ENCODE measurements around the gene IGSF9B.

Gene IGSF9B

DNA sequence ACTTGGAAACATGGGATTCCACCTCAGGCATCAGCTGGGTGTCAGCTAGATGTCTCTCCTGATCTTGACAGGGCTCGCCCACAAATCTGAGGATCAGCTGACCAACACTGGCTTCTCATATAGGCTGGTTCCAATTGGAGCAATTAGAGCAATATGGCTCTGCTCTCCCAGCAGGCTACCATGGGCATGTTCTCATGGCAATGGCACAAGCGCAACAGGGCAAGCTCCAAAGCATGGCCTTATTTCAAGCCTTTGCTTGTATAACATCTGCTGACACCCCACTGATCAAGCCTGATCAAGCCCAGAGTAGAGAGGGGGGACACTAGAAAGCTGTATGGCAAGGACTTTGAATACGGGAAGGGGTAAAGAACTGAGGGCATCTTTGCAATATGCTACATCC lies 70.7 kb downstream of the IGSF9B start:
- H3K27me3 ChIP-seq (ENCODE audit: control insufficient read depth in 3 of 3, insufficient read depth in 3 of 3, low read depth in 1 of 3, low read length in 3 of 3), result peaks cover 0 to 4% (median 0%) of the 10 kb centered on the region in 3 experiments

DNA sequence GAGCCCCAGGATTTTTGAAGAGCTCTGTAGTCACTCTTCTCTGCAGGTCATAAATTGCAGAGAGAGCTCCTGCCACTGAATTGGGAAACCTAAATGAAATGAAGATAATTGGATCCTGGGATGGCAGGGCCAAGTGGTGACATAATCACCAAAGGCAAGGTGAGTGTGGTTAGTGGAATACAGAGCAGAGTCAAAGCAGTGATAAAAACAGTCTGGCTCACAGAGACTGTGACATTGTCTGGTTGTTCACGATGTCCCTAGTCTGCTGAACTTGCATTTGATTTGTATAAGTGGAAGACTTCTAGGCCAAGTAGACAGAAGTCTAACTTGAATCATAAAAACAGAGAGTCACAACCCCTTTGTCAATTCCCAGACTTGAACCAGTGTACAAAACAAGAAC lies 84.6 kb downstream of the IGSF9B start:
- Histone ChIP-seq H3K14ac (ENCODE audit: low read length) (no peak overlapping the region), H3K9me3 (replicated peaks in 1 of 2; ENCODE audit: control insufficient read depth in 2 of 2, insufficient read depth in 1 of 2, low read depth in 1 of 2, low read length in 2 of 2) (no peaks in the 10 kb centered on the region)

More for the DNA sequence above, 70.7 kb downstream of the IGSF9B start:
- no peak overlapping the region for H3K27ac ChIP-seq (replicated peaks; ENCODE audit: low read length)
- no peaks in the 10 kb centered on the region for H3K9me3 ChIP-seq (replicated peaks in 1 of 2; ENCODE audit: control insufficient read depth in 2 of 2, insufficient read depth in 1 of 2, low read depth in 1 of 2, low read length in 2 of 2)
- H2BK5ac ChIP-seq (ENCODE audit: low read length), result no peak overlapping the region
- no peak overlapping the region for H3K23ac ChIP-seq (ENCODE audit: low read depth, low read length, poor library complexity)
- no peak overlapping the region for H2BK15ac ChIP-seq (ENCODE audit: low read length)
- WGBS, 2 donors (ENCODE audit: extremely low coverage in 2 of 2, insufficient read length in 2 of 2, insufficient replicate concordance in 1 of 2), result no CpG with 5 or more reads among the region's 3 CpGs
- no peak overlapping the region for H3K14ac ChIP-seq (ENCODE audit: low read length)
- H3K4me3 ChIP-seq (ENCODE audit: low read length in 2 of 2), result peak overlapping the region in 1 of 2 donors; percentile 30
- H3K4ac ChIP-seq (ENCODE audit: low read length), result no peak overlapping the region
- no peak overlapping the region for H4K8ac ChIP-seq (ENCODE audit: low read depth, low read length)
- no peak overlapping the region for H3K9ac ChIP-seq (ENCODE audit: low read depth, low read length, poor library complexity)
- H3K4me1 ChIP-seq (ENCODE audit: control insufficient read depth in 2 of 2, insufficient read depth in 1 of 2, low read depth in 1 of 2, low read length in 2 of 2), result no peaks in the 10 kb centered on the region
- DNase-seq (ENCODE audit: low spot score), result no peak
- no peak overlapping the region for H2AFZ ChIP-seq (ENCODE audit: low read length)
- no peaks in the 10 kb centered on the region for H3K79me1 ChIP-seq (ENCODE audit: low read depth, low read length)
- H4K91ac ChIP-seq (ENCODE audit: low read depth, low read length, poor library complexity), result no peak overlapping the region
- H3K36me3 ChIP-seq (replicated peaks in 1 of 2; ENCODE audit: control insufficient read depth in 2 of 2, insufficient read depth in 2 of 2, low read length in 2 of 2), result no peaks in the 10 kb centered on the region
- no peak overlapping the region for H2BK120ac ChIP-seq (ENCODE audit: low read depth, low read length)
- no peak overlapping the region for H2AK5ac ChIP-seq (ENCODE audit: low read depth, low read length)
- H3K4me2 ChIP-seq (ENCODE audit: insufficient read depth, low read length, poor library complexity, severe bottlenecking), result no peak overlapping the region
- no peak overlapping the region for H2BK12ac ChIP-seq (ENCODE audit: low read length)
- H3K18ac ChIP-seq (ENCODE audit: low read length), result no peak overlapping the region

DNA sequence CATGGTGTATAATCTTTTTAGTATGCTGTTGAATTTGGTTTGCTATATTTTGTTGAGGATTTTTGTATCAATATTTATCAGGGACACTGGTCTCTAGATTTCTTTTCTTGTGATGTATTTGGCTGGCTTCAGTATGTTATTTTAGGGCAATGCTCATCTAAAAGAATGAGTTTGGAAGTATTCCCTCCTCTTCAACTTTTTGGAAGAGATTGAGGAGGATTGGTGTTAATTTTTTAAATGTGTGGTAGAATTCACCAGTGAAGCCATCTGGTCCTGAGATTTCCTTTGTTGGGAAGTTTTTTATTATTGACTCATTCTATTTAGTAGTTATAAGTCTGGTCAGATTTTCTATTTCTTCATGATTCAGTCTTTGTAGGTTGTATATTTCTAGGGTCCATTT lies 89.3 kb downstream of the IGSF9B start:
- Histone ChIP-seq H3K9me3 (replicated peaks in 1 of 2; ENCODE audit: control insufficient read depth in 2 of 2, insufficient read depth in 1 of 2, low read depth in 1 of 2, low read length in 2 of 2) (peaks cover 0 to 2% of the 10 kb centered on the region in 2 donors), H2BK15ac (ENCODE audit: low read length) (no peak overlapping the region), H2BK12ac (ENCODE audit: low read length) (no peak overlapping the region), H4K8ac (ENCODE audit: low read depth, low read length) (no peak overlapping the region), H3K9ac (ENCODE audit: low read depth, low read length, poor library complexity) (no peak overlapping the region), H3K18ac (ENCODE audit: low read length) (no peak overlapping the region), H3K4me3 (ENCODE audit: low read length in 2 of 2) (no peak overlapping the region), H3K14ac (ENCODE audit: low read length) (no peak overlapping the region), H3K27ac (replicated peaks; ENCODE audit: low read length) (no peak overlapping the region), H2BK120ac (ENCODE audit: low read depth, low read length) (no peak overlapping the region), H2BK5ac (ENCODE audit: low read length) (no peak overlapping the region), H3K36me3 (replicated peaks in 1 of 2; ENCODE audit: control insufficient read depth in 2 of 2, insufficient read depth in 2 of 2, low read length in 2 of 2) (no peaks in the 10 kb centered on the region), H3K4me2 (ENCODE audit: insufficient read depth, low read length, poor library complexity, severe bottlenecking) (no peak overlapping the region), H3K23ac (ENCODE audit: low read depth, low read length, poor library complexity) (no peak overlapping the region), H3K79me1 (ENCODE audit: low read depth, low read length) (no peaks in the 10 kb centered on the region), H2AK5ac (ENCODE audit: low read depth, low read length) (no peak overlapping the region), H3K27me3 (ENCODE audit: control insufficient read depth in 3 of 3, insufficient read depth in 3 of 3, low read depth in 1 of 3, low read length in 3 of 3) (no peaks in the 10 kb centered on the region), H2AFZ (ENCODE audit: low read length) (no peak overlapping the region), H4K91ac (ENCODE audit: low read depth, low read length, poor library complexity) (no peak overlapping the region), H3K4me1 (ENCODE audit: control insufficient read depth in 2 of 2, insufficient read depth in 1 of 2, low read depth in 1 of 2, low read length in 2 of 2) (no peaks in the 10 kb centered on the region), H3K4ac (ENCODE audit: low read length) (no peak overlapping the region)
- no peak for DNase-seq (ENCODE audit: low spot score)

More for the DNA sequence above, 84.6 kb downstream of the IGSF9B start:
- no CpG with 5 or more reads among the region's 1 CpG for WGBS, 2 donors (ENCODE audit: extremely low coverage in 2 of 2, insufficient read length in 2 of 2, insufficient replicate concordance in 1 of 2)
- no peak overlapping the region for H2BK5ac ChIP-seq (ENCODE audit: low read length)
- H4K8ac ChIP-seq (ENCODE audit: low read depth, low read length), result no peak overlapping the region
- H2BK120ac ChIP-seq (ENCODE audit: low read depth, low read length), result no peak overlapping the region
- no peak overlapping the region for H2AFZ ChIP-seq (ENCODE audit: low read length)
- no peak overlapping the region for H2AK5ac ChIP-seq (ENCODE audit: low read depth, low read length)
- no peaks in the 10 kb centered on the region for H3K4me1 ChIP-seq (ENCODE audit: control insufficient read depth in 2 of 2, insufficient read depth in 1 of 2, low read depth in 1 of 2, low read length in 2 of 2)
- no peak for DNase-seq (ENCODE audit: low spot score)
- H3K4ac ChIP-seq (ENCODE audit: low read length), result no peak overlapping the region
- H4K91ac ChIP-seq (ENCODE audit: low read depth, low read length, poor library complexity), result no peak overlapping the region
- no peak overlapping the region for H3K4me2 ChIP-seq (ENCODE audit: insufficient read depth, low read length, poor library complexity, severe bottlenecking)
- no peak overlapping the region for H3K23ac ChIP-seq (ENCODE audit: low read depth, low read length, poor library complexity)
- H3K27ac ChIP-seq (replicated peaks; ENCODE audit: low read length), result no peak overlapping the region
- no peaks in the 10 kb centered on the region for H3K27me3 ChIP-seq (ENCODE audit: control insufficient read depth in 3 of 3, insufficient read depth in 3 of 3, low read depth in 1 of 3, low read length in 3 of 3)
- no peak overlapping the region for H2BK12ac ChIP-seq (ENCODE audit: low read length)
- H3K9ac ChIP-seq (ENCODE audit: low read depth, low read length, poor library complexity), result no peak overlapping the region
- no peak overlapping the region for H3K4me3 ChIP-seq (ENCODE audit: low read length in 2 of 2)
- H3K36me3 ChIP-seq (replicated peaks in 1 of 2; ENCODE audit: control insufficient read depth in 2 of 2, insufficient read depth in 2 of 2, low read length in 2 of 2), result no peaks in the 10 kb centered on the region
- H2BK15ac ChIP-seq (ENCODE audit: low read length), result no peak overlapping the region
- no peak overlapping the region for H3K18ac ChIP-seq (ENCODE audit: low read length)
- H3K79me1 ChIP-seq (ENCODE audit: low read depth, low read length), result no peaks in the 10 kb centered on the region

DNA sequence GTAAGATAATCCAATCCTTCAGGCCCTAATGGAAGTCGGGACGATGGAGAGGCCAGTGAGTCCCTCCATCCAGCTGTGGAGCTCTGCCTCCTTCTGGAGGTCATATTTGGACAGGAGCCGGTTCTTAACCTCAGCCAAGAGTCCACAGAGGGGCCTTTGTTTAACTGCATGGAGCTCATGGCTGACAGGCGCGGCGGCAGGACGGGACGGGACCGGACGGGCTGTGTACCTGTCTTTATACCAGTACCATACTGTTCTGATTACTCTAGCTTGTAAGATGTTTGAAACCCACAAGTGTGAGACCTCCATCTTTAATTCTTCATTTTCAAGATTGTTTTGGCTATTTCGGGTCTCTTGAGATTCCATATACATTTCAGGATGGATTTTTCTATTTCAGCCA lies 91.3 kb downstream of the IGSF9B start:
- peaks cover 0 to 2% of the 10 kb centered on the region in 2 donors for H3K9me3 ChIP-seq (replicated peaks in 1 of 2; ENCODE audit: control insufficient read depth in 2 of 2, insufficient read depth in 1 of 2, low read depth in 1 of 2, low read length in 2 of 2)
- no peak overlapping the region for H2AK5ac ChIP-seq (ENCODE audit: low read depth, low read length)
- no peak overlapping the region for H3K18ac ChIP-seq (ENCODE audit: low read length)
- no peak overlapping the region for H3K4ac ChIP-seq (ENCODE audit: low read length)
- H3K27ac ChIP-seq (replicated peaks; ENCODE audit: low read length), result no peak overlapping the region
- peak overlapping the region; percentile 31 for H3K14ac ChIP-seq (ENCODE audit: low read length)
- H3K9ac ChIP-seq (ENCODE audit: low read depth, low read length, poor library complexity), result no peak overlapping the region
- no peak overlapping the region for H3K4me2 ChIP-seq (ENCODE audit: insufficient read depth, low read length, poor library complexity, severe bottlenecking)
- no peaks in the 10 kb centered on the region for H3K4me1 ChIP-seq (ENCODE audit: control insufficient read depth in 2 of 2, insufficient read depth in 1 of 2, low read depth in 1 of 2, low read length in 2 of 2)
- H3K27me3 ChIP-seq (ENCODE audit: control insufficient read depth in 3 of 3, insufficient read depth in 3 of 3, low read depth in 1 of 3, low read length in 3 of 3), result no peaks in the 10 kb centered on the region
- H2BK15ac ChIP-seq (ENCODE audit: low read length), result no peak overlapping the region
- H2BK5ac ChIP-seq (ENCODE audit: low read length), result no peak overlapping the region
- H2AFZ ChIP-seq (ENCODE audit: low read length), result no peak overlapping the region
- WGBS, 2 donors (ENCODE audit: extremely low coverage in 2 of 2, insufficient read length in 2 of 2, insufficient replicate concordance in 1 of 2), result no CpG with 5 or more reads among the region's 11 CpGs
- no peaks in the 10 kb centered on the region for H3K36me3 ChIP-seq (replicated peaks in 1 of 2; ENCODE audit: control insufficient read depth in 2 of 2, insufficient read depth in 2 of 2, low read length in 2 of 2)
- no peak overlapping the region for H2BK120ac ChIP-seq (ENCODE audit: low read depth, low read length)
- H2BK12ac ChIP-seq (ENCODE audit: low read length), result no peak overlapping the region
- no peak overlapping the region for H3K23ac ChIP-seq (ENCODE audit: low read depth, low read length, poor library complexity)
- no peak for DNase-seq (ENCODE audit: low spot score)
- H3K4me3 ChIP-seq (ENCODE audit: low read length in 2 of 2), result no peak overlapping the region
- no peak overlapping the region for H4K91ac ChIP-seq (ENCODE audit: low read depth, low read length, poor library complexity)
- H4K8ac ChIP-seq (ENCODE audit: low read depth, low read length), result peak overlapping the region; percentile 1
- no peaks in the 10 kb centered on the region for H3K79me1 ChIP-seq (ENCODE audit: low read depth, low read length)
